ENCODE measurements around the gene GREB1L.
"Not testable (repeated sequence)": the region's sequence is repeated elsewhere in the genome, so short reads cannot be mapped to it uniquely, and the experiment has no call there.

DNA sequence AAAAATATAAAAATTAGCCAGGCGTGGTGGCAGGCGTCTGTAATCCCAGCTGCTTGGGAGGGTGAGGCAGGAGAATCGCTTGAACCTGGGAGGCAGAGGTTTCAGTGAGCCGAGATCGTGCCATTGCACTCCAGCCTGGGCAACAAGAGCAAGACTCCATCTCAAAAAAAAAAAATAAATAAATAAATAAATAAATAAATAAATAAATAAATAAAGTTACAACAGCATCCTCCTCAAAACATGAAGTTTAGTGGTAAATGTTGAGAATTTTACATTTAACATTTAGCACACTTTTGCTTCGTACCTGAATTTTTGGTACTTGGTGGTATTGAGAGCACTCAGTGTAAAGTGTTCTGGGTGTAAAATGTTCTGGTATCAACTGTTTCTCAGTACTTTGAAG lies 36.2 kb downstream of the GREB1L start:
- TF ChIP-seq, protein P1, sequence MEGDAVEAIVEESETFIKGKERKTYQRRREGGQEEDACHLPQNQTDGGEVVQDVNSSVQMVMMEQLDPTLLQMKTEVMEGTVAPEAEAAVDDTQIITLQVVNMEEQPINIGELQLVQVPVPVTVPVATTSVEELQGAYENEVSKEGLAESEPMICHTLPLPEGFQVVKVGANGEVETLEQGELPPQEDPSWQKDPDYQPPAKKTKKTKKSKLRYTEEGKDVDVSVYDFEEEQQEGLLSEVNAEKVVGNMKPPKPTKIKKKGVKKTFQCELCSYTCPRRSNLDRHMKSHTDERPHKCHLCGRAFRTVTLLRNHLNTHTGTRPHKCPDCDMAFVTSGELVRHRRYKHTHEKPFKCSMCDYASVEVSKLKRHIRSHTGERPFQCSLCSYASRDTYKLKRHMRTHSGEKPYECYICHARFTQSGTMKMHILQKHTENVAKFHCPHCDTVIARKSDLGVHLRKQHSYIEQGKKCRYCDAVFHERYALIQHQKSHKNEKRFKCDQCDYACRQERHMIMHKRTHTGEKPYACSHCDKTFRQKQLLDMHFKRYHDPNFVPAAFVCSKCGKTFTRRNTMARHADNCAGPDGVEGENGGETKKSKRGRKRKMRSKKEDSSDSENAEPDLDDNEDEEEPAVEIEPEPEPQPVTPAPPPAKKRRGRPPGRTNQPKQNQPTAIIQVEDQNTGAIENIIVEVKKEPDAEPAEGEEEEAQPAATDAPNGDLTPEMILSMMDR (conservative IDR thresholded peaks at IDR 0.05; ENCODE audit: low read length) = not testable (repeated sequence)
- not testable (repeated sequence) for TF ChIP-seq EZH2phosphoT487 (IDR thresholded peaks at IDR 0.05; ENCODE audit: borderline replicate concordance, low read depth, low read length)
